GM19351 (cell line): ENCODE data around the gene KRCC1.
"Not testable (repeated sequence)": the region's sequence is repeated elsewhere in the genome, so short reads cannot be mapped to it uniquely, and the experiment has no call there.

Source experiments
- ATAC-seq: cut with Tn5 transposase; IDR thresholded peaks from one replicate; pipeline ENCODE4 v1.9.1; 2021; ENCODE audit warnings: mild to moderate bottlenecking, moderate library complexity; ENCODE audit not compliant: unreplicated experiment

Gene KRCC1

DNA sequence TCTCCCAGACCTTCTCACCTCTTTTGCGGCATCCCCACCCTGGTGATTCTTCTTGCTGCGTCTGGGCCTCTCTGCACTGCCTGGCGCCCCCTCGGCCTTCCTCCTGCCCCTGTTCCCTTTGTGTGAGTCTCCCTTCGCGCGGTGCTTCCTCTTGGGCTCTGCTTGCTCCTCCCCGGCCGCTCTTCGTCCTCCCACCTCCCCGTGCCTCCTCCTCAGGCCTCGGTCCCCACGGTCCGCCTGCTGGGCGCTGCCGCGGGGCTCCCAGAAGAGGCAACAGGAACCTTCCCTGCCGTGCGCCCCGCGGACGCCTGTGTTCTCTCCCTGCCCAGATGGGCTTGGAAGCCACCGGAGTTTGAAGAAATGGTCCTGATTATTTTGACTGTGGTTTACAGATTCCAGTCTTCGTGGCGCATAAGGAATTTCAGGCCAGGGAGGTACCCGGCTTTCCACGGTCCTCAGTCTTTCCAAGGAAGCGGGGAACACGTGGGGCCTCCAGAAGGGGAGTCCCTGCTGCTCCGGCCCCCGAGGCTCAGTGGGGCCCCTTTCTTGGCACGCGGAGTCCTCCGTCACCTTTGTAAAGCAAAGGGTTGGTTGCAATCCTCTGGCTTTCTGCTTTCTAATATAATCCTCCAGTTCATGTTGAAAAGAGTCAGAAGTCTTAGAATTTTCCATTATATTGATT lies 52.4 kb downstream of the KRCC1 start:
- ATAC-seq, result no peak

DNA sequence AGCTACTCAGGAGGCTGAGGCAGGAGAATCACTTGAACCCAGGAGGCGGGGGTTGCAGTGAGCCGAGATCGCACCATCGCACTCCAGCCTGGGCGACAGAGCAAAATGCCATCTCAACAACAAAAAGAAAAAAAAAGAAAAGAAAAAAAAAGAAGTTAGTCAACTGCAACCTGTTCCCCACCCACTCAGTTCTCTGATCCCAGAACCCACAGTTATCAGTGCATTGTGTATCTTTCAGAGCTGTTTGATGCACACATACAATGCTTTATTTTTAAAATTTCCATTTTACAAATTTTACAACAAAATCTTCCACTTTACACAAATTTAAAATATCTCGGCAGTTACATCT lies 53.2 kb downstream of the KRCC1 start:
- no peak for ATAC-seq

DNA sequence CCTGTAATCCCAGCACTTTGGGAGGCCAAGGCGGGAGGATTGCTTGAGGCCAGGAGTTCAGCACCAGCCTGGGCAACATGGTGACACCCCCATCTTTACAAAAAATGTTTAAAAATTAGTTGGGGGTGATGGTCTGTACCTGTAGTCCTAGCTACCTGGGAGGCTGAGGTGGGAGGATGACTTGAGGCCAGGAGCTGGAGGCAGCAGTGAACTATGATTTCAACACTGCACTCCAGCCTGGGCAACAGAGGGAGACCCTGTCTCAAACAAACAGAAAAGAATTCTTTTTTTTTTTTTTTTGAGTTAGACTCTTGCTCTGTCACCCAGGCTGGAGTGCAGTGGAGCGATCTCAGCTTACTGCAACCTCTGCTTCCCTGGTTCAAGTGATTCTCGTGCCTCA lies 55.1 kb downstream of the KRCC1 start:
- ATAC-seq, result not testable (repeated sequence)

DNA sequence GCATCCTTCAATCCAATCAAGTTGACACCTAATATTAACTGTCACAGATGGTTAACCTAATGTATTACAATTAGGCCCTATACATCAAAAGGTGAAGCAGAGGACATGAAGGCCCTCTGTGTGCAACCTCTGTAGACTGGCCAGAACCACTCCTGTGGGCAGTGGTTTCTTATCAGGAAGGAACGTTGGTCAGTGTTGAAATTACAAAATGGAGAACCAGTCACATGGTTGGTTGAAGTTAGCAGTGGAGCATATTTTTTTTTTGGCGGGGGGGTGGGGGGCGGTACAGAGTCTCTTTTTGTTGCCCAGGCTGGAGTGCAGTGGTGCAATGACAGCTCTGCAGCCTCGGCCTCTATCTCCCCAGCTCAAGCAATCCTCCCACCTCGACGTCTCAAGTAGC lies 59.0 kb downstream of the KRCC1 start:
- no peak for ATAC-seq

- no peak for ATAC-seq
Observed at GRCh38 chr2:87995756-87996155, 59.8 kb downstream of the KRCC1 start.

- ATAC-seq, result not testable (repeated sequence)
Observed at GRCh38 chr2:87994304-87994850, 61.2 kb downstream of the KRCC1 start.

DNA sequence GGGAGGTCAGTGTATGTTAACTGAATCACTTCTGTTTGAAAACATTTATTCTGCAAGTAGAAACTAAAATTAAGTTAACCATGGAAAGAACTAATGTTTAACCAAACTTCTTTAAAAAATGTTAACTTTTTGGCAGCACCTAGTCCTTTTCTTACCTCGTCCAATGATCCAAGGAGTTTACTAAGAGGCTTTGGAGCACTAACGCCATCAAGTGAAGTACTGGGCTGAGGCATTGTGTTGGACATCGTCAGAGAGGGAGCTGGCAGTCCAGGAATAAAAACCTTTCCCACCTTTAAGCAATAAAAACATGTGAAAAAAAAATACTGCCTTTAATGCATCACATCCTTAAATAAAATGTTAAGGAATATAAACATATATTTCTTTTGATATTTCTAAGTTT lies 63.0 kb downstream of the KRCC1 start:
- ATAC-seq, result not testable (repeated sequence)

GRCh38 chr2:87987473-87987872 lies 68.1 kb downstream of the KRCC1 start:
- not testable (repeated sequence) for ATAC-seq

DNA sequence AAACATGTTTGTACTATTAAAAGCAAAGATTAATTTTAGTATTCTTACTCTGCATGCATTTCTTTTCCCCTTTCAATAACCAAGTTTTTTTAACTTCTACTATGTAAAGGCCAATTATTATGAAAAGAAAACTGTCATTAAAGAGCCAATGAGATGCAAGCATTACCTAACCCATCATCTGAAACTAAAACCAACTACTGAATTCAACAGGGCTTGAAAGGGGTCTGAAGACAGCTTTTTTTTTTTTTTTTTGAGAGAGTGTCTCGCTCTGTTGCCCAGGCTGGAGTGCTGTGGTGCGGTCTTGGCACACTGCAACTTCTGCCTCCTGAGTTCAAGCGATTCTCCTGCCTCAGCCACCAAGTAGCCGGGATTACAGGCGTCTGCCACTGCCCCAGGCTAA lies 69.7 kb downstream of the KRCC1 start:
- not testable (repeated sequence) for ATAC-seq

DNA sequence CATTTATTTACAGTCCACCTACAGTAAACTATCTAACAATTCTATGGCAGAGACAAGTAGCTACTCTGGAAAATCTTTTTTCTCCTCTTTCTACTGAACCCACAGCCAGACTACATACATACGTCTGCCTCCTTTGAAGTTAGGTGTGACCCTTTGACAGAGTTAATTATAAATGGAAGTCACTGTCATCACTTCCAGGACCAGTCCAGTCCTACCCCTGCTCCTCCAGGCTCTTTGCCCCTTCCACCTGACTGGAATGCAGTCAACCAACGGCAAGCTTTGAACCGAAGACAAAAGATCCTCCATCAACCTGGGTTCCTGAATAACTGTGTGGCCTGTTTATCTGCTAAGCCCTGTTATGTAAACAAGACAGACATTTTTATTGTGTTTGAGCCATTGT lies 74.4 kb downstream of the KRCC1 start:
- ATAC-seq, result not testable (repeated sequence)
